HG02970 (cell line): ENCODE data around the gene STOML2.
A peak's percentile ranks its signal among the peaks of the same experiment; 100 is the strongest.

Experiments
- ATAC-seq: cut with Tn5 transposase; IDR thresholded peaks from one replicate; pipeline ENCODE4 v1.9.1; 2021; ENCODE audit warnings: mild to moderate bottlenecking, moderate library complexity, moderate number of reproducible peaks; ENCODE audit not compliant: unreplicated experiment, low FRiP score

Gene STOML2

DNA sequence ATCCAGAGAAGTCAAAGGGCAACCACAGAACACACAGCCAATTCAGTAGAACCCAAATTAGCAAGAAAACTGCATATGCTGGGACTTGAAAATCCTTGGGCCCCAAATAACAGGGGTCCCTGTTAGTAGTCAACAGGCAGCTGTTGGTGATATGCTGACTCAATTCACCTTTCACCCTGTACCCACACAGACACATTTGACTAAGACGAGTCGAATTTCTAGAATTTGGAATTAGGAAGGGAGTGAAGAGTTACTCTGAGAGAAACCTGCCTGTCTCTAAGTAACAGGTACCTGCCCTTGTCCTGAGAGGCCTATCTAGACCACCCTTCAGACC is 29.7 kb downstream of the STOML2 start:
- no peak for ATAC-seq

DNA sequence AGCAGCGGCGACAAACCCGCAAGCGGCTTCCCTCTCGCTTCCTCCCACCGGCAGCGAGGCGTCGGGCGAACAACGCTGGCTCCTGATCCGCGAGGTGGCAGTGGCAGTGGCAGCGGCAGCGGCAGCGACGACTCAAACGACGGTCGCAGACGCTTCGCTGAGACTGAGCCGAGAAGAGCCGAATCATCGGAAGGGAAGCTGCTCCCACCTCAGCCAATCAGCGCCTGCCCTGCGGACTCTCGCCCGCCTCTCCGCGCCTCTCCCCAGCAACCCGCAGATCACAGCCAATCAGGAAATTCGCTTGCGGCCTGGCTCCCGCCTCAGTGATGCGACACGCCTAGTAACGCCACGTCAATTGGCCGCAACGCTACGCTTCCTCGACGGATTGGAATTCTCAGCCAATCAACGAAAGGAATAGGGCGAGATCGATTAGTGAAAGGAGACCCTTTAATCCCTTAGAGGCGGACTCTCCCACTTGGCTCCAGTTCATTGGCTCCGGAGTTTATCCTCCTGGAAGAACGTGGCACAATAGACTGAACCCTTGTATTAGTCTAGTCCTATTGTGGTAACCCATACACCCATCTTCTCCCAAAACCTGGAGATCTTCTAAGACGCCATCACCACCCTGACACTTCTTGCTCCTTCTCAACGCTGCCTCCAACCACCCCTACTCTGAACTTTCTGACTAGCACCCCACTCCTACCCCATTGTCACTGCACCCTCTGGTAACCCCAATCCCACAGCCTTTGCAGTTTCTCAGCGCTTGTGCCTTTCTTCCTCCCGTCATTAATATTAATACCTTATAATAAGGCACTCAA is 30.3 kb downstream of the STOML2 start, which contains the start of gene VCP:
TSS of gene VCP (minus strand) at position 165 of the 818 bp plus-strand sequence. CDS start 272 bp downstream, outside the sequence.
- ATAC-seq, result peak; percentile 80

DNA sequence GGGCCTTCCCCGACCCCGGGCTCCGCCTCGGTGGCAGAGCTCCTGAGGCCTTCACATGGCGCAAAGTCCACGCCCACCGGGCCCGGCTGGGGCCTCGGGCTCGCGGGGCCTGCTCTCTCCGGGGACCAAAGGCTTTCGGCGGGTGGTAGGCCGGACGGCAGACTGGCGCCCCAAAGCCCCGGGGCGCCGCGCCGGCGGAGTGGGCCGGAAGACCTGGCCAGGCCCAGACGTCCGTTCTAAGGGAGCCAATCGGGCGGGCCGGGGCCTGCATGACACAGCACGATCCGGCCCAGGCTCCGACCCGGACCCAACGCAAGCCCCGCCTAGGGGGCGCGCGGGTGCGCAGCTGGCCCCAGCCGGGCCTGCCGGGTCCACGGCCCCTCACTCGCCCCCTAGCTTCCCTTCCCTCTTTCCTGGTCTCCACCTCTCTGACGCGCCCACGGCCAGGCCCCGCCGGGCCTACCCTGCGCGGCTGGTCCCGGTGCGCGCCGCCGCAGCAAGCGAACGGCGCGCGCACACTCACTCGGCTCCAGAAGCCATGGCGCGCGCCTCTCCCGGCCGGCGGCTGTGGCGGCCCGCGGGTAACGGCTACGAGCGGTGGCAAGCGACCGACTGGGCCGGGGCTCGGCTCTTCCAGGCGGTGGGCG is 31.0 kb downstream of the STOML2 start:
- peak; percentile 65 for ATAC-seq

DNA sequence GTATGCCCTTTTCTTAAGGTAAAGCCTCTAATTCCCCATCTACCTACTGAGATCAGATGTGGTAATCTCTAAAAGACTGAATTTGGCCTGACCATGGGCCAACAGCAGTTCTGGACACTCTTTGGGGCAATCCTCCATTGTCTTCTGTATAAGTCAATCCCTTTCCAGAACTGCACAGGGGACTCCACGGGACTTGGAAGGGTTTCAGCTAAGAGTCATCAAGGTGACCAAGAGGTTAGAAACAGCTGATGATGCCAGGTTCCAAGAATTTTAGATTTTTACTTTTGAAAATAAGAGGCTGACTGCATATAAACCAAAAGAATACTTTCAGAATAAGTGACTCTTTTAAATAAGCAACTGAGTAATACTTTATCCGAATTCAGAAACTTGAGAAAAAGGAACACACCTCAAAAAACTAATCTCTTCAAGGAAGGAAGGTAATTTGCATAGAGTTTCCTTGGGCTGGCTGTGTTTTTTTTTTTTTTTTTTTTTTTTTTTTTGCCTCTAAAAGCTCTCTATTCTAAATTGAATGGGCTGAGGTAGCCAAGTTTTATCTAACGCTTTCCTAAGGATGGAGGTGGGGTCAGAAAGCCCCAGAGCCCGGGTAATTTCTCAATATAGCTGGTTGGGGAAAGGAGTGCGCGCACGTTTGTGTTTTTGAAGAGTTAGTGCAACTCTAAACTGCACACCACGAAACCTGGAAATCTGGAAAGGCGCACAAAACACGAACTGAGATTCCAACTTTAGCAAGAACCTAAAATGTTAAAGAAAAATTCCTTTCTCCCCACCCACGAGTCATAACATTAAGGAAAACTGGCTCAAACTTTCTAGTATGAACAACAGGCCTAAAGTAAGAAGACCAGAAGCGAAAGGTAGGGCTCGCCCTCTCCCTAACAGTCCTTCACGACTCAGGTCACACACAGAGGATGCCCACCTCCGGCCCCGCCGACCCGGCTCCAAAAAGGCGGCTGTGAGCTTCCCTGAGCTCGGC is 31.8 kb downstream of the STOML2 start:
- no peak for ATAC-seq

DNA sequence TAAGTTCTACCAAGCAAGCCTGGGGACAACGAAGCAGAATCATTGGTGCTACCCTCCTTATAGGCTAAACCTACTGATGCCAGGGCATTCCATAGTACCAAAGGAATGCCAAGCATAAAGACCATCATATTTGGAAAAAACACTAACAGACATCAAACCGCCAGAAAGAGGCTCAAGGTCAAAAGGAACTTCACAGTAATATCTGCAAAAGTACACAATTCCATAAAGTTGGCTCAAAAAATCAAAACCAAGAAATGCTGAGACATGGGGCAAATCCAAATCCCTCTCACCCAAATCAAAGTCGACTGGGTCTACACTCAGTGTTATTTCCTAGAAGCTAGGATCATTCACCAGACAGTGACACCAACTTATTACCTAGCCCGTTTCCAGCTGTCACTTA is 33.9 kb downstream of the STOML2 start:
- no peak for ATAC-seq

DNA sequence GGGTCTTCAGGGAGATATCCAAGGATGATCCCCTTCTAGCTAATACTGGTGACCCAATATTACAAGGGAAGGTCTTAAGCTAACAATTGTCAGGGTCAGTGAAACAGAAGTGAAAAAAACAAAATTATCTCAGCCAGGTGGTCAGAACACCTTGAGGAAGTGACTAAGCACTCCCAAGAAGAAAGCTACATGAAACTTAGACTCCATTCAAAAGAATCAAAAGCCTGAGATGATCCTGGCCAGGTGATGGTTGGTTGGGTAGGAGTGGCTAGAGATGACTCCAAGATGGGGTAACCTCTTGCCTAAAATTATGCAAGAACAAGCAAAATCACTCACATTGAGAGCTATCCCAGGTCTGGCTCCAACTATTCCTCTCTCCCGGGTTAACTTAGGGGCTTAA is 35.9 kb downstream of the STOML2 start:
- no peak for ATAC-seq

DNA sequence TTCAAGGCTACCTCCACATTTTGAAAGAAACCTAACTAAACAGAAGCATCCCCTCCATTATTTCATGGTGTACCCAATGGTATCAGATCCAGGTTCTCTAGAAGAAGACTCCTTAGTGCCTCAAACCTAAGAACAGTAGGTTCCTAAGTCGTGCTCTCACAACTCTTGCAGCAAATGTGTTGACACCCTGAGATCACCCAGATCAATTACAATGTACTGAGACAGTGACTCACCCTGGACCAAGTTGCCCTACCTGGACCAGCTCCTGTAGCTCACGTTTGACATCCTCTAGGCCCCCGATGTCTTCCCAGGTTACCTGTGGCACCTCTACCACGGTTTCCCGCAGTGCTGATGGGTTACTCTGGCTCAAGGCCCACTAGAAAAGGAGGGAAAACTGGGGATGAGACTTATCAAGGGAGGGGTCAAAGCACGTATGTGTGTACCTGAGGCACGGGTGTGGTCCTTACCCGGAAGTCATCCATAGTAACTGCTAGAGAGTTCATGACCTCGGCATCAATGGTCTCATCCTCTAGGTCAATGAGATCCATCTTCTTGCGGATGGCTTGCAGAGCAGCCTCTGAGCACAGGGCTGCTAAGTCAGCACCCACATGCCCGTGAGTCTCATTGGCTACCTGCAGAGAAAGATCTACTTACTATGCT is 42.3 kb downstream of the STOML2 start:
- ATAC-seq, result no peak

DNA sequence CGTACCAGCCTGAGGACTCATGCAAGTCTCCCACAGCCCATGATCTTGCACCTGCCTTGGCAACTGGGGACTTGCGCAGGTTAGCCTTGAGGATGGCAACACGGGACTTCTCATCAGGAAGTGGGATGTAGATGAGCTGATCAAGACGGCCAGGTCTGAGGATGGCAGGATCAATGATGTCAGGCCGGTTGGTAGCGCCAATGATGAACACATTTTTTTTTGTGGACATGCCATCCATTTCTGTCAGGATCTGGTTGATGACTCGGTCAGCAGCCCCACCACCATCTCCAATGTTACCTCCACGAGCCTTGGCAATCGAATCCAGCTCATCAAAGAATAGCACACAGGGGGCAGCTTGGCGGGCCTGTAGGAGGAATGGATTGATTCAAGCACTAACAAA is 43.5 kb downstream of the STOML2 start:
- ATAC-seq, result no peak

DNA sequence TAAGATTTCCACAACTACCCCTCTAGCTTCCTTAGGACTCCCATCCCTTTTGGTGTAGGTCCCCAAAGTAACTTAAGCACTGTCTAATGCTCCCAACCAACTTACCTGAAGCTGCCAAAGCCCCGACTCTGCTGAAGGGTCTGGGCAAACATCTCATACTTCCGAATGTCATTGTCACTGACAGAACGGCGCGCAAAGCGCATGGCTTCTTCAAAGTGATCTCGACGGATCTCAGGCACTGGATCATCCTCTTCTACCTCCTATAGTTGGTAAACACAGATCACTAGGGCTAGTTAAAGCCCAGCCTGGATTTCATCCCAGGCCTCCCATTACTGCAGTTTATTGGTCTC is 45.7 kb downstream of the STOML2 start:
- no peak for ATAC-seq

DNA sequence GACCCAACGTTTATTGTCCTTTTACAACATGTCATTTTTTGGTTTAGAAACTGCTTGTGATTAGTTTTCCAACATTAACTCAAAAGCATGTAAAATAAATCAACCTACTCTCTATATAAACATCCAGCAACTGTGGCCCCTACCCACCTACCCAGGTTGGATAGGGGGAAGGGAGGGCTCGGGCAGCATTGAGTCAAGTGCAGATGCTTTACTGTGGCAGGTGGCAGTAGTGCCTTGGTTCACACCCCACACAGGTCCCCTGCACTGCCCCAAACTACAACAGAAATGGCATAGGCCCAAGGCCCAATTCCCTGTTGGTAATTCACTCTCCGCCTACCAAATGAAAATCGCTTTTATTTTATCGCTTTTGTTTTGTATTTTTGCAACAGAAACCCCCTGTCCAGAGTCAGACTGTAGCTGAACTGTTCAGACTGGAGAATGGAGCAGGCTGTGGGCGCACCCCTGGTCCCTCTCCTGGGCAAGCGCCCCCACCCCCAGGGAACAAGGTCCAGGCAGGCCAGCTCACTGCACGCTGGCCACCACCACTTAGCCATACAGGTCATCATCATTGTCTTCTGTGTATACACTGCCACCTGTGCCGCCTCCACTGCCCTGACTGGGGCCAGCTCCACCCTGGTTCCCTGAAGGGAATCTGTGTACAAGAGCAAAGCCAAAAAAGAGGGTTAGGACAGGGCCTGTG is 46.2 kb downstream of the STOML2 start:
- no peak for ATAC-seq

DNA sequence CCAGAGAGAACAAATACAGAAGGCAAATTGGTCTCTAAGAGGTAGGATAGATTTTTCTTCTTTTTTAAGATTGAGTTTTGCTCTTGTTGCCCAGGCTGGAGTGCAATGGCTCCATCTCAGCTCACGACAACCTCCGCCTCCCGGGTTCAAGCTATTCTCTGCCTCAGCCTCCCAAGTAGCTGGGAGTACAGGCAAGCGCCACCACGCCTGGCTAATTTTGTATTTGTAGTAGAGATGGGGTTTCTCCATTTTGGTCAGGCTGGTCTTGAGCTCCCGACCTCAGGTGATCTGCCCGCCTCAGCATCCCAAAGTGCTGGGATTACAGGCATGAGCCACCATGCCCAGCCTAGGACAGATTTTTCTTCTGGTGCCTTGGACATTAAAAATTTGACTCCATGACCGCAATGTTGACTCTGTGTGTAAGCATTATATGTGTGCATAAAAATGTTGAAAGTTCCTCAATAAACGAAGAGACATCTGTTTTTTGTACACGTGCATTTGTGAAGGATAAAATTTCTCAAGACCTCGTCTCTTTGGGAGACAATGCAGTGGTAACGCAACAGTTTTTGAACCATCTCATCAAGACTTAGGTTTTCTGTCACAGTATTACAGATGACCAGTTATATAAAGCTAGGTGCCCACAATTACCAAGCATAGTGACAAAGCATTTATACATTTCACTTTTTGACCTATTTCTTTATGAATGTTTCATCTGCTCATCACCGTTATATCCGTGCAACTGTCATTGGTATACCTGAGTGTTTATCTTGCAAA is 47.9 kb downstream of the STOML2 start:
- no peak for ATAC-seq

DNA sequence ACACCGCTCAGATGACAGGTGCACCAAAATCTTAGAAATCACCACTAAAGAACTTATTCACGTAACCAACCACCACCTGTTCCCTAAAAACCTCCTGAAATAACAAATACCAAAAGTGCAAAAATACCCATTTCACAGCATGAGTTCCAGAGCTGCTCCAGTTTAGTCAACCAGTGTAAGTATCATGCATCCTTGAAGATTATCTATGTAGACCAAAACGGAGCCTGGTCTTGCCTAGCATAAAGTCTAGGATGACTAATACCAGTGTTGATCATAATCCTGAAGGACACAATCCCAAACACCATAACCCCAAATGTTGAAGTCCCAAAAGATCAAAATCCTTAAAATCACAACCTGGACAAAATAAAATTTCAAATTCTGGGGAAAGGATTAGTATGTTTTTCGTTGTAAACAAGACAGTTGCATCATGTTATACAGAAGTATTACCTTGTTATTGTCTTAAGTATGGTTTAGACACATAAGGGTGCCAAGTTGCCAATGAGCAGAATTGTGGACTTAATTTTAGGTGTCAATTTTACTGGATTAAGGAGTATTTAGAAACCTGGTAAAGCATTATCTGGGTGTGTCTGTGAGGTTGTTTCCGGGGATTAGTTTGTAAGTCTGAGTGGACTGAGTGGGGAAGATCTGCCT is 48.6 kb downstream of the STOML2 start:
- no peak for ATAC-seq

DNA sequence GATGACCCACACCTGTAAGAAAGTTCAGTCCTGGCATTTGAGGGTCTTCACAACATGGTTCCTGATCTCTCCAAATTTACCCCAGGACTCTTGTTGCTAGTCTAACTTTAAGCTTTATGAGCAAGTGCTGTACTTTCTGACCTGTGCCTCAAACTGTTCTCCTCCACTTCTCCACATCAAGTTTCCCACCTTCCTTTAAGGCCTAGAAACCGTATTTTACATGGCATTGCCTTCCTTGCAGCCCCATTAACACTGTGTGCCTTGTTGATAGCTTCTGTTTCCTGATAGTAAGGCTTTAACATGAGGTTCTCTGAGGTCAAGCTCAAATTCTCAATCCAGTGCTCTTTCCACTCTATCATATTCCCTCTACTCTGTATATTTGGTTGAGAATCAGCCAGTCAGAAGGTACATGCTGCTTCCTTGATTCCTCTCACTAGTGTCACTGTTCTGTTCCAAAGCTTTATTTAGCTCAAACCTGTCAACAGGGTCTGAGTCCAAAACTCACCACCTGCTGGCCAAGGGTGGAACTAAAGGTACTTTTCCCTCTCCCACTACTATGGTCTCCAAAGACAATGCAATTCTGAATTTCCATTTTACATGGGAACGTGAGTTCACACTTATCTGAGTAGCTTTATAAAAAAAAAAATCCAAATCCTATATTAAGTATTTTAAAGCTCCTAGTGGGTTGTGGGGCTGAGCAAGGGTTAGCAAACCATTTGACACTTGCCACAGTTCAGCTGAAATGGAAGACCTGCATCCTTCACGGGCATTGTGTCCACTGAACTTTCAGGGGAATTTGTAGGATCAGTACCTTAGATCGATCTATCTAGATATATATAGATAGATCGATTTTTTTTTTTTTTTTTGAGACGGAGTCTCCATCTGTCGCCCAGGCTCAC is 51.6 kb downstream of the STOML2 start:
- ATAC-seq, result no peak
